Activated CD8-positive, alpha-beta memory T cell treated with anti-CD3 and anti-CD28 coated beads for 48 hours (primary cell): ENCODE measurements around the gene CFAP43.

ENCODE experiments used
- DNase-seq, 3 experiments: peaks; one replicate each; pipeline ENCODE4 v3.0.0-alpha.2; 2020; ENCODE audit warnings: low read depth in 2 of 3, low spot score in 2 of 3

CFAP43 gene

GRCh38 chr10:104231784-104232612 is at the start of gene CFAP43:
TSS of gene CFAP43 (minus strand) at chr10:104232364. CDS start at chr10:104232246, 118 bp downstream.
- DNase-seq: peak; percentile 94 to 100 (median 98)

GRCh38 chr10:104281694-104282093 is 49.5 kb upstream of the CFAP43 start:
- no peak for DNase-seq

- no peak for DNase-seq
Measured at GRCh38 chr10:104279550-104280259, 47.5 kb upstream of the CFAP43 start.

GRCh38 chr10:104277785-104278184 is 45.6 kb upstream of the CFAP43 start:
- no peak for DNase-seq

GRCh38 chr10:104276192-104276591 is 44.0 kb upstream of the CFAP43 start:
- DNase-seq: no peak

GRCh38 chr10:104274762-104275721 is 42.9 kb upstream of the CFAP43 start:
- peak in 2 of 3 experiments; percentile 31 to 37 for DNase-seq

- DNase-seq: no peak
Measured at GRCh38 chr10:104273899-104274575, 41.9 kb upstream of the CFAP43 start.

GRCh38 chr10:104273286-104273685 is 41.1 kb upstream of the CFAP43 start:
- no peak for DNase-seq

GRCh38 chr10:104268713-104269645 is 36.8 kb upstream of the CFAP43 start, which contains the start of gene GSTO2:
TSS of gene GSTO2 (plus strand) at chr10:104269184. CDS start at chr10:104274916, 5,732 bp downstream.
- DNase-seq: peak; percentile 83 to 96 (median 92)

- no peak for DNase-seq
Measured at GRCh38 chr10:104268405-104268712, 36.2 kb upstream of the CFAP43 start.

- DNase-seq: no peak
Measured at GRCh38 chr10:104267721-104268404, 35.7 kb upstream of the CFAP43 start.

- DNase-seq: no peak
Measured at GRCh38 chr10:104264783-104265182, 32.6 kb upstream of the CFAP43 start.

- DNase-seq: no peak
Measured at GRCh38 chr10:104262055-104262454, 29.9 kb upstream of the CFAP43 start.

- no peak for DNase-seq
Measured at GRCh38 chr10:104260775-104261115, 28.6 kb upstream of the CFAP43 start.

GRCh38 chr10:104259999-104260774 is 28.0 kb upstream of the CFAP43 start:
- DNase-seq: no peak

- DNase-seq: no peak
Measured at GRCh38 chr10:104259456-104259855, 27.3 kb upstream of the CFAP43 start.

GRCh38 chr10:104258209-104258608 is 26.0 kb upstream of the CFAP43 start:
- DNase-seq: no peak

- no peak for DNase-seq
Measured at GRCh38 chr10:104257235-104257634, 25.1 kb upstream of the CFAP43 start.
